Measurements from ENCODE around the gene SCARB1.

GRCh38 chr12:124756760-124757159, 106.9 kb downstream of the SCARB1 start:
- TF ChIP-seq ZFP37 (tag by site-specific recombination; IDR thresholded peaks at IDR 0.05): no peak
- TF ChIP-seq KLF16 (tag by site-specific recombination; IDR thresholded peaks at IDR 0.05): no peak
- no peak for TF ChIP-seq ZBTB44 (tag by site-specific recombination; IDR thresholded peaks at IDR 0.05)
- TF ChIP-seq ZNF76 (tag by site-specific recombination; IDR thresholded peaks at IDR 0.05; ENCODE audit: borderline replicate concordance, low read depth): no peak
- TF ChIP-seq PBX3 (CRISPR knock-in tag; IDR thresholded peaks at IDR 0.05): no peak
- no peak for TF ChIP-seq CTCF (tag by site-specific recombination; IDR thresholded peaks at IDR 0.05)
- TF ChIP-seq ZBTB20 (tag by site-specific recombination; IDR thresholded peaks at IDR 0.05): no peak
- TF ChIP-seq YY1 (tag by site-specific recombination; IDR thresholded peaks at IDR 0.05): no peak
- TF ChIP-seq ZNF174 (tag by site-specific recombination; IDR thresholded peaks at IDR 0.05): no peak
- no peak for TF ChIP-seq GLIS2 (tag by site-specific recombination; IDR thresholded peaks at IDR 0.05)
- no peak for TF ChIP-seq GLI4 (tag by site-specific recombination; IDR thresholded peaks at IDR 0.05)
- TF ChIP-seq ZNF837 (tag by site-specific recombination; IDR thresholded peaks at IDR 0.05): no peak
- TF ChIP-seq ZNF768 (tag by site-specific recombination; IDR thresholded peaks at IDR 0.05): no peak
